NCI-H1930 (cell line): ENCODE results near the gene RRP36.
"Not testable (repeated sequence)": the region's sequence is repeated elsewhere in the genome, so short reads cannot be mapped to it uniquely, and the experiment has no call there.

Source experiments
- DNase-seq, 2 experiments: peaks; one replicate each; lab custom pipeline; 2025; lab: John Stamatoyannopoulos, UW

RRP36 gene

DNA sequence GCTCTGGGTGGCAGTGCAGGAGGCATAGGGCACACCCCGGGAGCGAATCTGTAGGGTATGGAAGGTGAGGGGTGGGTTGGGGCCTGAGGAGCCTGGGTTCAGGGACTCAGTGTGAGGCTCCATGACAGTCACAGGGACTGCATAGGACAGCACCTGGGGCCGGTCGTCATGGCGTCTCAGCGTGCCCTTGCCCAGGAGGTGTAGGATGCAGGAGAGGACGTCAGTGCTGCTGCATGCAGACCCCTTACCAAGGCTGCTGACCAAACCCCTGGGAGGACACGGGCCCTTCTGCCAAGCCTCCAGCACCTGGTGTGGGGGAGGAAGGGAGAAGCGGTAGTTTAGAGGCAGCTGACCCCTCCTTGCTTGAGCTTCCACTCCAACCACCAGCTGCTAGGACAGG is 16.3 kb downstream of the RRP36 start:
- DNase-seq = no peak

DNA sequence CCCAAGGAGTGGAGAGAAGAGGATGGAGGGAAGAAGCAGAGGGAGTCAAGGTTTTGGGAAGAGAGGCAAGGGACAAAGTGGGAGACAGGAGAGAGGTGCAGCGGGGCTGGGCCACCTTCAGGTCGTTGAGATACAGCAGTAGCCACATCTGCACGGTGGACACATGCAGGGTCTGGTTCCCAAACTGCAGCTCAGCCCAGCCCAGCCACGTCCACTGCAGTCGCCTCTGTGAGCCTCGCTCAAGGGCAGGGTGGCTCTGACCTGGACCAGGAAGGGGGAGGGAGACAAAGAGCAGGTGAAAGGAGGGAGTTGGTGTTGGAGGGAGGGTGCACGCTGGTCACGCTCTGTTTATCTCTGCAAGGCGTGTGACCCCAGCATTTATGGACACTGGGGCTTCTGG is 17.3 kb downstream of the RRP36 start:
- no peak for DNase-seq

DNA sequence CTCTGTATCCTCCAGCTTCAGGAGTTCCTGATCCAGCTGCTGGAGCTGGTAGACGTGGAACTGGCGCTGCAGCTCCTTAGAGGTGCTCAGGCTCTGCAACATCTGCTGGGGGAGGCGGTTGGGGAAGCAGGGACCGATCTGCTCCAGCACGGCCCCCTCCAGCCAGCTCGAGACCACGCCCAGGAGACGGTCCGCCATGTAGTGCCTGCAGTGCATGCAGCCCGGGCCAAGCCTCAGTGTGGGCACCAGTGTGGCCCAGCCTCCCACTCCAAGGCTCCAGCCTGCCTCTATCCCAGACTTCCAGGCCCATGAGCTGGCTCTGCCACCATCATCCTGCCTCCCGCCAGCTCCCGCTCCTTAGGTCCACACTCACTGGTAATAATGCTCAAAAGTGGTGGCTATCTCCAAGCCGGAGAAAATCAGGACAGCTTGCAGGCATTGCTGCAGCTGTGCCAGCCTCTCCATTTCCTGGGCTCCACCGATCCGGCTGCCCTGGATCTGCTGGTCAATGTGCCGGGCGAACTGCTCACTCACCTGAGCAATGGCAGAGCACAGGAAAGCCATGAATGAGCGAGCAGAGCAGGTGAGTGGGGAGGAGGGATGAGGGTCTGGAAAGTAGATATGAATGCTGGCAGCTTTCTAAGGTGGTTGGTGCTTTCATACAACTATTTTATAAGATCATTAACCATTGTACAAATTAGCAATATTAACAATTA is 19.3 kb downstream of the RRP36 start:
- DNase-seq = no peak

DNA sequence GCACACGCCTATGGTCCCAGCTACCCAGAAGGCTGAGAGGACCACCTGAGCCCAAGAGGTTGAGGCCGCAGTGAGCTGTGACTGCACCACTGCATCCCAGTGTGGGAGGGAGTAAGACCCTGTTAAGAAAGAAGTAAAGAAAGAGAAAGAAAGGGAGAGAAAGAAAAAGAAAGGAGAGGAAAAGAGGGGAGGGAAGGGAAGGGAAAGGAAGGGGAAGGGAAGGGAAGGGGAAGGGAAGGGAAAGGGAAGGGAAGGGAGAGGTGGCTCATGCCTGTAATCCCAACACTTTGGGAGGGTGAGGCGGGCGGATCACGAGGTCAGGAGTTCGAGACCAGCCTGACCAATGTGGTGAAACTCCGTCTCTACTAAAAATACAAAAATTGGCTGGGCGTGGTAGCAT is 20.1 kb downstream of the RRP36 start:
- not testable (repeated sequence) for DNase-seq

- no peak for DNase-seq
These were observed 21.9 kb downstream of the RRP36 start for GRCh38 chr6:43043310-43043709.

GRCh38 chr6:43045371-43045930 is 24.0 kb downstream of the RRP36 start:
- DNase-seq = no peak

DNA sequence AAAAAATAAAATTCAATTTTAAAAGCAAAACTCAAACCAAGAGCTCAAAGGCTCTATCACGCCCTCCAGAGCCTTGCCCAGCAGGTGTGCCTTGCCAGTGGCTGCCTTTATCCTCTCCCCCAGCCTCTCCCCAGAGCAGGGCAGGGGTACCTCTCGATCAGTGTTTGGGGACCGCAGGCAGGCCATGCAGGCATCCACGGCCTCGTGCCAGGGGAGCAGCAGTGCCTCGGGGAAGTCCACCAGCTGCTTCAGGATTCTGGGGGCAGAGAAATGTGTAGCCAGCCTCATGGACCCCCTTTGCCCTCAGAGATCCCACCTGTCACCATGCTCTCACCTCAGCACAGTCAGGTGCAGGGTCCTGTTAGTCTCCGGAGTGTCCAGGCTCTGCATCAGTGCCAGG is 26.6 kb downstream of the RRP36 start:
- no peak for DNase-seq

- no peak for DNase-seq
These were observed 29.6 kb downstream of the RRP36 start for GRCh38 chr6:43050981-43051380.

GRCh38 chr6:43052225-43052841 is 30.9 kb downstream of the RRP36 start:
- DNase-seq = no peak

DNA sequence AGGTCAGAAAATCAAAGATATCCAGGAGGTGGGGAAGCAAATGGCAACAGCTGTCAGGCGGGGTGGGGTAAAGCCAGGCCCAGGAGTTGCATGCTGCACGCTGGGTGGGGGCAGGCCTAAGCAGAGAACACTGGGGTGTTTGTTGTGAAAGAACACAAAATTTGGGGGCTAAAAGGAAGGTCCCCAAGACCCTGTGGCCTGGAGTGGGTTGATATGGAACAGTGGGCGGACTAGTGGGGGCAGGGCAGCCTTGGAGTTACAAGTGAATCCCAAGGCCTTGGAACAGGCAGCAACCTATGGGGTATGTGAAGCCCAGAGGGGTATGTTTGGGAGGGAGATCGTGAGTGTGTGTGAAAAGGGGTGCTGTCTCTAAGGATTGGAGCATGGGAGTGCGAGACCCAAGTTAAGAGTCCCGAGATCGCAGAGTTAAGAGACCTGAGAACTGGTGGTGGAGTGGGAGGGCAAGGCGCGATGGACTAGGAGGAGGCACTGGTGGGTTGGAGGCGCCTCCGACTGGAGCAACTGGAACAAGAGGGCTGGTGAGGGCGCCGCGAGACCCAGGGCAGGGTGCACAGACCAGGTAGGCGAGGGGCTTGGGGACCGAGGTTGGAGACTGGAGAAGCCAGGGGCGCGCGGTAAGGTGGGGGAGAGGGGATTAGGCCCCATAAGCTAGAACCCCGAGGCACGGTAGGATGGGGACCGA is 31.6 kb downstream of the RRP36 start:
- DNase-seq = no peak

DNA sequence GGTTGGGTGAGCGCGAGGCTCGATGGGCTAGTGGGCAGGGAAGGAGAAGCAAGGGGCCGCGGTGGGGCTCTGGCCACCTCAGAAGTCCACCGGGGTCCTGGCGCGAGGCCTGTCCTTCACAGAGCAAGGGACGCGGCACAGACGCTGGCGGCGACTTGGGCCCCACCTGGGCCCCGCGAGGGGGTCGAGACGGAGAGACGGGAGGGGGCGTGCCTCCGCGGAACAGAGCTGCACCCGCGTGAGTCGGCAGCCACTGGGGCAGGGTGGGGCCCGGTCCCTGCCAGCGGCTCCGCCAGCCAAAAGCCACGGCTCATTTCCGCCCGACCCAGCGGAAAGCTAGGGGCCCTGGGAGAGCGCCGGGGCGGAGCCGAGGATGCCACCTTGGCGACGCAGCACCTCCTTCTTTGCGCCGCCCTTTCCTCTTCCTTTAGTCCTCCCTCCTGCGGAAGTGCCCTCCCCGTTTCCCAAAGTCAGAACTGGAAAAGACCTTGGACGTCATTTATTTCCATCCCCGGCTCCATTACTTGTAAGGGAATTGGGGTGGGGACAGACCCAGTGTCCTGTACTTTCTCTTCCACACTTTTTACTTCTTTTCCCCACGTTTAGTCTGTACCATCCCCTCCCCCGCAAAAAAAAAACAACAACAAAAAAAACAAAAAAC is 32.3 kb downstream of the RRP36 start, which contains the start of gene CUL7:
Gene CUL7 (minus strand): TSS at position 307 of the 661 bp plus-strand sequence. CDS start 1,063 bp downstream, outside the sequence.
- peak; percentile 78 to 85 for DNase-seq

- no peak for DNase-seq
These were observed 33.0 kb downstream of the RRP36 start for GRCh38 chr6:43054206-43054943.

DNA sequence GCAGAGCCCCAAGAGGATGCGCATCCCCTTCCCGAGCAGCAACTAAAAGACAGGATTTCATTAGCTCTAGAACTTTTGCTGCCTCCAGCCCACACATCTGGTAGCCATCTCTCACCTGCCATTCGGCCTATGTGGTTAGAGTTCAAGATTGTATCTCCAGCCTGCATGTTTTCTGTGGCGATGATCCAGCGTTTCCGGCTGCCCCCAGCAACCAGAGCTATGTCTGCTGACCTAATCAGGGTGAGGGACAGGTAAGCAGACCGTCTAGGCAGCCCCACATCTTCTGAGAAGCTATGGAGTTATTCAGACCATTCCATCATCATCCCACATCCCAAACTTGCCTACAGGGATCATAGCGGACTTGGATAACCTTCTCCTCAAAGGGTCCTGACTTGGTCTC is 34.5 kb downstream of the RRP36 start:
- DNase-seq = no peak

GRCh38 chr6:43058531-43058930 is 37.1 kb downstream of the RRP36 start:
- no peak for DNase-seq

DNA sequence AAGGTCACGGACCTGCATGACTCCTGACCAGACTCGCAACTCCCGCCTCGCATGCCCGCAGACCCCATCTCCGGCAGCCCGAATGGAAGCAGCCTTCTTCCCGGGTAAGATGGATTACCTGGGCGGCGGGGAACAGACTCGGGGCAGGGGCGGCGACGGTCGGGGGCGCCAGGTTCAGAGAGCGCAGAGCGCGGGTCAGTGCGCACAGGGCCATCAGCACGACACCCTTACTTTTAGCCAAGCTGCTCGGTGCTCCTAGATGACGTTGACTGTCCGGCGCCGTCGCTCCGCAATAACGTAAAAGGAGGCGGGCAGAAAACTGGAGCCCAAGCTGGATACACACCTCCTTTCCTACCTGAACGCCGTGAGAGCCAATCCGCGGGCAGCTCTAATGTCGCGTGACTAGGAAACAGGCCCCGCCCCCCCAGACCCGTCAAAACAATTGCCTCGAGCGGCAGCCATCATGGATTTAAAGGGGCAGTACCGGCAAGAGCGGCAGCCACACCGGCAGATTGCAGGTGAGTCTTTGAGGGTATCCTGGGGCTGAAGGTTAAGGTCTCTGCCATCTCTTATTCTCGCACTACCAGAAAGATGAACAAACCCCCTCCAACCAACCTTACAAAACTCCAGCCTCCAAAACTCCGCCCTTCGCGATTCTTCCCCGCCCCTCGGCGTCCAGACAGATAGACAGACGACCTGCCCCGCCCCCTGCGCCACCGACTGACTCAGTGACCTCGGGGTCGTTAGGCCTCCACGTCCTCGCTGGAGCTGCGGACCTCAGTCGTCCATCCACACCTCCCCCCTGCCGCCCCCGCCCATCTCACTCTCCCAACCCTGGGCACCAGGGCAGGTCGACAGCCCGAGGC is 38.0 kb downstream of the RRP36 start, which contains the start of the genes KLC4 and MRPL2:
Gene KLC4 (plus strand): TSS at position 464 of the 866 bp plus-strand sequence. CDS start 1,705 bp downstream, outside the sequence.
Gene MRPL2 (minus strand): TSS at position 267 of the 866 bp plus-strand sequence. CDS start 53 bp downstream, at position 214.
- peak; percentile 98 for DNase-seq

GRCh38 chr6:43060034-43060754 is 38.8 kb downstream of the RRP36 start:
- no peak for DNase-seq

- DNase-seq = no peak
These were observed 39.6 kb downstream of the RRP36 start for GRCh38 chr6:43060755-43061633.

DNA sequence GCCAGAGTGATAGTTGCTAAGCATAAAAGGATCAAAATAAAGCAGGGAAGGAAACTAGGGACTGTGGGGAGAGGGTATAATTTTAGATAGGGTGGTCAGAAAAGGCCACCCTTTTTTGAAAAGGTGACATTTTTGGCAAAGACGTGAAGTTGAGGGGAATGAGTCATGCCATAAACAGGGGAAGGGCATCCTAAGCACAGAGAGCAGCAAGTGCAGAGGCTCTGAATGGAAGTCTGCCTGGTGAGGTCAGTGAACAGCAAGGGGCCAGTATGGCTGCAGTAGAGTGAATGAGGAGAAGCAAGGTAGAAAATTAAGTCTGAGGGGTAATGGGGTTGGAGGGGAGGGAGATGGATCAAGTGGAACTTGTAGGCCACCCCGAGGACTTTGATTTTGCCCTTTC is 40.4 kb downstream of the RRP36 start:
- DNase-seq = no peak

- no peak for DNase-seq
These were observed 41.4 kb downstream of the RRP36 start for GRCh38 chr6:43062818-43063217.
